Mucosa of descending colon (tissue), 3 donors: ENCODE results near the gene CANT1. TPM values are rescaled to one million over a fixed set of nuclear protein-coding genes. Genes with fewer than 3 reads are reported as not detected.

Experiments used
- ATAC-seq: fragments of 200-7000 bp; cut with Tn5 transposase; one replicate; pipeline ENCODE4 v1.9.1; 2020; ENCODE audit warnings: mild to moderate bottlenecking, moderate library complexity
- DNase-seq, 3 donors: peaks; one replicate each; pipeline ENCODE4 v3.0.0-alpha.2; 2020
- H3K36me3 ChIP-seq: fragments of 200-600 bp; one replicate; pipeline ENCODE4 v1.8.0; 2021; ENCODE audit warnings: low read depth, mild to moderate bottlenecking
- H3K4me1 ChIP-seq: fragments of 200-600 bp; one replicate; pipeline ENCODE4 v1.8.0; 2021; ENCODE audit warnings: low read depth, mild to moderate bottlenecking
- H3K4me3 ChIP-seq: fragments of 200-600 bp; one replicate; pipeline ENCODE4 v1.8.0; 2021; ENCODE audit warnings: mild to moderate bottlenecking
- H3K9me3 ChIP-seq: fragments of 200-600 bp; one replicate; pipeline ENCODE4 v1.8.0; 2021; ENCODE audit warnings: mild to moderate bottlenecking
- CTCF ChIP-seq: fragments of 200-600 bp; IDR thresholded peaks from one replicate; pipeline ENCODE4 v1.8.0; 2022; ENCODE audit warnings: antibody characterized with exemption, mild to moderate bottlenecking
- intact Hi-C, 2 donors: fragments of 100-400 bp; cut with DNase I in 1 of 2; cut with micrococcal nuclease in 1 of 2; formaldehyde crosslinking; loops; one replicate each; pipeline versions ENCODE4 v1.11.0 to v1.11.1; 2022; cut with DNase I, micrococcal nuclease
- total RNA-seq, 3 donors: library from RNA; stranded (reverse); fragmentation: NEBNext Ultra II Directional in 2 of 3; extraction: Animal tissue kit (Norgen Biotek cat#: 25700) in 2 of 3; gene quantifications; one replicate each; pipeline versions ENCODE4 v1.2.1 to v1.2.4, GENCODE V29; 2021 to 2023
- donor health status: DM: no; HTN: no; CAD: no; lungs with moderate emphysema.
- donor health status: DM: no; HTN: no; CAD: no.
- donor health status: DM: no; HTN: yes; CAD: no.

CANT1 gene
- total RNA-seq, 3 donors from 2014 or later, result 159 to 376 (median 242) TPM

- ATAC-seq, result peak; percentile 43
- intact Hi-C loops, result loop anchor here in 1 of 2 donors (5.0 kb wide), 1 partner anchor 113 kb away; no protein-coding TSS in a partner anchor
- DNase-seq, result peak; percentile 71 to 80 (median 74)
- TF ChIP-seq CTCF, result no peak
- Histone ChIP-seq H3K4me1 (peaks cover 43% of the 10 kb centered on the region), H3K36me3 (no peaks in the 10 kb centered on the region), H3K4me3 (no peak overlapping the region), H3K9me3 (no peaks in the 10 kb centered on the region)
Measured at GRCh38 chr17:78974635-78975591, 34.7 kb downstream of the CANT1 start.

- intact Hi-C loops, result loop anchor here in 1 of 2 donors (5.0 kb wide), 1 partner anchor 112 kb away; no protein-coding TSS in a partner anchor
- no peaks in the 10 kb centered on the region for H3K9me3 ChIP-seq
- no peak for TF ChIP-seq CTCF
- peaks cover 42% of the 10 kb centered on the region for H3K4me1 ChIP-seq
- H3K36me3 ChIP-seq, result no peaks in the 10 kb centered on the region
- ATAC-seq (no peak), DNase-seq (no peak)
- H3K4me3 ChIP-seq, result no peak overlapping the region
Measured at GRCh38 chr17:78973792-78974520, 35.6 kb downstream of the CANT1 start.

GRCh38 chr17:78973196-78973595 lies 36.4 kb downstream of the CANT1 start:
- H3K36me3 ChIP-seq, result no peaks in the 10 kb centered on the region
- no peak overlapping the region for H3K4me3 ChIP-seq
- TF ChIP-seq CTCF, result no peak
- H3K9me3 ChIP-seq, result no peaks in the 10 kb centered on the region
- intact Hi-C loops, result loop anchor here in 1 of 2 donors (5.0 kb wide), 1 partner anchor 111 kb away; no protein-coding TSS in a partner anchor
- H3K4me1 ChIP-seq, result peaks cover 36% of the 10 kb centered on the region
- ATAC-seq, result no peak
- DNase-seq, result no peak

GRCh38 chr17:78972507-78973105 lies 37.0 kb downstream of the CANT1 start:
- no peak for TF ChIP-seq CTCF
- no peak for ATAC-seq
- intact Hi-C loops, result loop anchor here in 1 of 2 donors (5.0 kb wide), 1 partner anchor 110 kb away; no protein-coding TSS in a partner anchor
- DNase-seq, result no peak
- Histone ChIP-seq H3K9me3 (no peaks in the 10 kb centered on the region), H3K4me3 (no peak overlapping the region), H3K36me3 (no peaks in the 10 kb centered on the region), H3K4me1 (peaks cover 31% of the 10 kb centered on the region)

- ATAC-seq (no peak), DNase-seq (no peak)
- TF ChIP-seq CTCF, result no peak
- no peaks in the 10 kb centered on the region for H3K9me3 ChIP-seq
- H3K4me3 ChIP-seq, result no peak overlapping the region
- intact Hi-C loops, result loop anchor here (2.0 to 5.0 kb wide), 2 partner anchors 105 to 110 kb away; no protein-coding TSS in a partner anchor
- no peaks in the 10 kb centered on the region for H3K36me3 ChIP-seq
- peaks cover 28% of the 10 kb centered on the region for H3K4me1 ChIP-seq
Measured at GRCh38 chr17:78971756-78972506, 37.6 kb downstream of the CANT1 start.
